Measurements from ENCODE around the gene ARFGAP3.

DNA sequence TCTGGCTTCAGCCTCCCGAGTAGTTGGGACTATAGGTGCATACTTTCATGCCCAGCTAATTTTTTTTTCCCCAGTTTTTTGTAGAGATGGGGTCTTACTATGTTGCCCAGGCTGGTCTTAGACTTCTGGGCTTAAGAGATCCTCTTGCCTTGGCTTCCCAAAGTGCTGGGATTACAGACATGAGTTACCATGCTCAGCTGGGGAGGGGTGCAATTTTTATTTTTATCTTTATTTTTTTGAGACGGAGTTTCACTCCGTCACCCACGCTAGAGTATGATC, 86.7 kb downstream of the ARFGAP3 start:
- TF ChIP-seq, protein P1, sequence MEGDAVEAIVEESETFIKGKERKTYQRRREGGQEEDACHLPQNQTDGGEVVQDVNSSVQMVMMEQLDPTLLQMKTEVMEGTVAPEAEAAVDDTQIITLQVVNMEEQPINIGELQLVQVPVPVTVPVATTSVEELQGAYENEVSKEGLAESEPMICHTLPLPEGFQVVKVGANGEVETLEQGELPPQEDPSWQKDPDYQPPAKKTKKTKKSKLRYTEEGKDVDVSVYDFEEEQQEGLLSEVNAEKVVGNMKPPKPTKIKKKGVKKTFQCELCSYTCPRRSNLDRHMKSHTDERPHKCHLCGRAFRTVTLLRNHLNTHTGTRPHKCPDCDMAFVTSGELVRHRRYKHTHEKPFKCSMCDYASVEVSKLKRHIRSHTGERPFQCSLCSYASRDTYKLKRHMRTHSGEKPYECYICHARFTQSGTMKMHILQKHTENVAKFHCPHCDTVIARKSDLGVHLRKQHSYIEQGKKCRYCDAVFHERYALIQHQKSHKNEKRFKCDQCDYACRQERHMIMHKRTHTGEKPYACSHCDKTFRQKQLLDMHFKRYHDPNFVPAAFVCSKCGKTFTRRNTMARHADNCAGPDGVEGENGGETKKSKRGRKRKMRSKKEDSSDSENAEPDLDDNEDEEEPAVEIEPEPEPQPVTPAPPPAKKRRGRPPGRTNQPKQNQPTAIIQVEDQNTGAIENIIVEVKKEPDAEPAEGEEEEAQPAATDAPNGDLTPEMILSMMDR (IDR thresholded peaks at IDR 0.05 in 8 of 11, conservative IDR thresholded peaks at IDR 0.05 in 3 of 11), result no peak
- TF ChIP-seq POLR2A (IDR thresholded peaks at IDR 0.05), result no peak
